Measurements from ENCODE around the gene FOXL3. TPM values are rescaled to one million over a fixed set of nuclear protein-coding genes. Genes with fewer than 3 reads are reported as not detected.
A peak's percentile ranks its signal among the peaks of the same experiment; 100 is the strongest.

Gene FOXL3
- total RNA-seq, 1 donor from 2014 or later: not detected

GRCh38 chr7:326273-326672 lies 36.3 kb downstream of the FOXL3 start:
- ATAC-seq: no peak
- no peaks in the 10 kb centered on the region for H3K27me3 ChIP-seq (ENCODE audit: low read depth)
- no peaks in the 10 kb centered on the region for H3K9me3 ChIP-seq
- DNase-seq: peak; percentile 28
- H3K27ac ChIP-seq: peak overlapping the region; percentile 77
- peaks cover 22% of the 10 kb centered on the region for H3K4me1 ChIP-seq
- no peak overlapping the region for H3K4me3 ChIP-seq
- TF ChIP-seq CTCF (IDR thresholded peaks at IDR 0.05): no peak
- intact Hi-C loops (cut with DNase I): no loop called here
- H3K36me3 ChIP-seq: no peaks in the 10 kb centered on the region

DNA sequence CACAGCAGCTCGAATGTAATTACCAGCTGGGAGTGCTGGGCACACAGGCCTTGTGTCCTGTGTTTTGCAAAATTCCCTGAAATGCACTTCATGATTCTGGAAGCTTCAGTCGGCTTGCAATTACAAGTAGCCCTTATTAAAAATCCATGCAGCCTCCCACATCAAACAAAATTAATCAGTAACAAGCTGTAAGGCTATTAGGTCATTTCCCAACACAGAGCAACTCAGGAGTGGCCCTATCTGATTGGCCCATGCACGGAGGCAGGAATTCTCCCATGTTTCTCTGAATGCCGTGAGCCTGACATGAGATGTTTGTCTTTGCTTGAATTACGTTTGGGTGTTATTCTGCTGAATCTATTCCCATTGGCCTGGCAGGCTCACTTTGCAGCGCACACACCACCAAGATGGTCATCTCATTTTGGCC lies 36.9 kb downstream of the FOXL3 start:
- no peak for TF ChIP-seq CTCF (IDR thresholded peaks at IDR 0.05)
- Histone ChIP-seq H3K27me3 (ENCODE audit: low read depth) (no peaks in the 10 kb centered on the region), H3K27ac (peak overlapping the region; percentile 77), H3K36me3 (no peaks in the 10 kb centered on the region), H3K9me3 (no peaks in the 10 kb centered on the region), H3K4me3 (no peak overlapping the region), H3K4me1 (peaks cover 19% of the 10 kb centered on the region)
- ATAC-seq (peak; percentile 86 to 90), DNase-seq (peak; percentile 60)
- intact Hi-C loops (cut with DNase I): no loop called here

GRCh38 chr7:327233-327931 lies 37.4 kb downstream of the FOXL3 start:
- H3K4me1 ChIP-seq: peaks cover 21% of the 10 kb centered on the region
- H3K27ac ChIP-seq: peak overlapping the region; percentile 65
- TF ChIP-seq CTCF (IDR thresholded peaks at IDR 0.05): no peak

DNA sequence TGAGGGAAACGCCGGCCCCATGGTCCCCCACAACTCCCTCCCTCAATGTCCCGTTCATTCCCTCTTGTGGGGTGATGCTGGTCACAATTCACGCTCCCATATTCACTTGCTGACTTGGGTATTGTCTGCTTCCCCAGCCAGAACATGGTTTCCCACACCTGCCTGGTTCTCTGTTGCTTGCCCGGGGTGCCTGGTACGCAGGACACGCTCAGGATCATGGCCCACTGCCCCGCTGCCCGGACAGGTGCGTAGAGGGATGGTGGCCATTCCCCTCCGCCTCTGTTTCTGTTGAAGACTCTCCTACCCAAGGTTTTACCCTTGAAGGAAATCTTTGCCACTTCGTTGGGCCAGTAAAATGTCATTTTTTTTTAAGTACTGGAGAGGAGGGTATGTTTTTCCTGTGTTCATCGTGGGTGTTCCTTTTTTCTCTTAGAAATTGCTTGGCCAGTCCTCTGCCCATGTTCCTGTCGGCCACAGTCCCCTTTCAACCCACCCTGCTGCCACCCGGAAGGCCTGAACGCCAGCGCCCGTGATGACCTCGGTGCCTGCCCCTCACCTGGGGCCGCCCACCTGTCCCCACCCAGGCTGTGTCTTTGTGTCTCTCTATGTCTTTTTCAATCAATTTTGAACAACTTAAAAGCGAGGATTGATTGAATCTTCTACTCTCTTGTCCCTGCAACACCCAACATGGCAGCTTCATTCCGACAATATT lies 38.2 kb downstream of the FOXL3 start:
- Histone ChIP-seq H3K36me3 (no peaks in the 10 kb centered on the region), H3K27ac (no peak overlapping the region), H3K27me3 (ENCODE audit: low read depth) (no peaks in the 10 kb centered on the region), H3K9me3 (no peaks in the 10 kb centered on the region), H3K4me3 (no peak overlapping the region), H3K4me1 (peaks cover 25% of the 10 kb centered on the region)
- TF ChIP-seq CTCF (IDR thresholded peaks at IDR 0.05): no peak
- ATAC-seq (no peak), DNase-seq (peak; percentile 42)
- intact Hi-C loops (cut with DNase I): no loop called here

More at GRCh38 chr7:327233-327931, 37.4 kb downstream of the FOXL3 start:
- no peak overlapping the region for H3K4me3 ChIP-seq
- ATAC-seq: no peak
- no peaks in the 10 kb centered on the region for H3K9me3 ChIP-seq
- intact Hi-C loops (cut with DNase I): no loop called here
- no peaks in the 10 kb centered on the region for H3K36me3 ChIP-seq
- H3K27me3 ChIP-seq (ENCODE audit: low read depth): no peaks in the 10 kb centered on the region
- DNase-seq: peak; percentile 48

GRCh38 chr7:329691-330281 lies 39.8 kb downstream of the FOXL3 start:
- ATAC-seq (no peak), DNase-seq (peak; percentile 21)
- Histone ChIP-seq H3K27me3 (ENCODE audit: low read depth) (no peaks in the 10 kb centered on the region), H3K9me3 (no peaks in the 10 kb centered on the region), H3K4me1 (peaks cover 27% of the 10 kb centered on the region), H3K36me3 (no peaks in the 10 kb centered on the region), H3K4me3 (no peak overlapping the region), H3K27ac (no peak overlapping the region)
- intact Hi-C loops (cut with DNase I): no loop called here
- TF ChIP-seq CTCF (IDR thresholded peaks at IDR 0.05): no peak
